ENCODE measurements around the gene CEP164.

Gene CEP164

GRCh38 chr11:117327567-117328374 lies at the start of gene CEP164:
CEP164 (plus strand) TSS chr11:117327854; CDS start chr11:117338587, 10,733 bp downstream.
- DNase-seq (ENCODE audit: low spot score) = peak; percentile 94

- DNase-seq (ENCODE audit: low spot score) = no peak
These were observed 49.3 kb upstream of the CEP164 start for GRCh38 chr11:117278347-117278746.

- DNase-seq (ENCODE audit: low spot score) = no peak
These were observed 47.8 kb upstream of the CEP164 start for GRCh38 chr11:117279711-117280376.

- no peak for DNase-seq (ENCODE audit: low spot score)
These were observed 46.5 kb upstream of the CEP164 start for GRCh38 chr11:117281159-117281558.

GRCh38 chr11:117281869-117282268 lies 45.8 kb upstream of the CEP164 start:
- no peak for DNase-seq (ENCODE audit: low spot score)

GRCh38 chr11:117282956-117283355 lies 44.7 kb upstream of the CEP164 start:
- DNase-seq (ENCODE audit: low spot score) = no peak

GRCh38 chr11:117284053-117284452 lies 43.6 kb upstream of the CEP164 start:
- no peak for DNase-seq (ENCODE audit: low spot score)

- DNase-seq (ENCODE audit: low spot score) = no peak
These were observed 41.1 kb upstream of the CEP164 start for GRCh38 chr11:117286588-117286987.

- no peak for DNase-seq (ENCODE audit: low spot score)
These were observed 40.0 kb upstream of the CEP164 start for GRCh38 chr11:117287668-117288067.

- DNase-seq (ENCODE audit: low spot score) = no peak
These were observed 37.9 kb upstream of the CEP164 start for GRCh38 chr11:117289795-117290194.

- no peak for DNase-seq (ENCODE audit: low spot score)
These were observed 36.8 kb upstream of the CEP164 start, which contains the start of gene BACE1-AS for GRCh38 chr11:117290809-117291396. BACE1-AS (plus strand) TSS chr11:117291346.

GRCh38 chr11:117292616-117293015 lies 35.0 kb upstream of the CEP164 start:
- no peak for DNase-seq (ENCODE audit: low spot score)

- DNase-seq (ENCODE audit: low spot score) = no peak
These were observed 32.1 kb upstream of the CEP164 start for GRCh38 chr11:117295438-117296137.

- no peak for DNase-seq (ENCODE audit: low spot score)
These were observed 30.8 kb upstream of the CEP164 start for GRCh38 chr11:117296881-117297280.

GRCh38 chr11:117298195-117298594 lies 29.5 kb upstream of the CEP164 start:
- no peak for DNase-seq (ENCODE audit: low spot score)

- no peak for DNase-seq (ENCODE audit: low spot score)
These were observed 28.0 kb upstream of the CEP164 start for GRCh38 chr11:117299351-117300282.

GRCh38 chr11:117300283-117300663 lies 27.4 kb upstream of the CEP164 start:
- peak; percentile 72 for DNase-seq (ENCODE audit: low spot score)

- DNase-seq (ENCODE audit: low spot score) = no peak
These were observed 26.9 kb upstream of the CEP164 start for GRCh38 chr11:117300773-117301172.

- no peak for DNase-seq (ENCODE audit: low spot score)
These were observed 25.4 kb upstream of the CEP164 start for GRCh38 chr11:117302228-117302627.

- no peak for DNase-seq (ENCODE audit: low spot score)
These were observed 24.6 kb upstream of the CEP164 start for GRCh38 chr11:117303101-117303500.

- no peak for DNase-seq (ENCODE audit: low spot score)
These were observed 23.9 kb upstream of the CEP164 start for GRCh38 chr11:117303646-117304315.

Data from ecto neural progenitor cell (in vitro differentiated cells).